ENCODE data around the gene MANF. TPM values are rescaled to one million over a fixed set of nuclear protein-coding genes. Genes with fewer than 3 reads are reported as not detected.

The MANF gene
- total RNA-seq, 1 donor from 2014 or later, result 125 TPM

GRCh38 chr3:51371943-51372557 lies 13.0 kb upstream of the MANF start:
- no peaks in the 10 kb centered on the region for H3K4me1 Mint-ChIP-seq (ENCODE audit: low read depth, unreplicated experiment)
- H3K27ac Mint-ChIP-seq (ENCODE audit: unreplicated experiment), result no peak overlapping the region
- Histone ChIP-seq H3K4me3 (ENCODE audit: insufficient read depth, low read depth, low read length) (no peak overlapping the region), H4K20me1 (ENCODE audit: insufficient read depth, low read length) (no peaks in the 10 kb centered on the region), H3K9ac (ENCODE audit: low read length) (no peak overlapping the region), H3K27ac (ENCODE audit: low read depth, low read length) (no peak overlapping the region), H3K36me3 (ENCODE audit: insufficient read depth, low read length) (no peaks in the 10 kb centered on the region), H3K4me2 (ENCODE audit: low read length) (no peak overlapping the region), H3K9me3 (ENCODE audit: insufficient read depth, low read depth, low read length) (no peaks in the 10 kb centered on the region), H2AFZ (ENCODE audit: low read depth, low read length) (no peak overlapping the region), H3K79me2 (ENCODE audit: insufficient read depth, low read length) (no peaks in the 10 kb centered on the region), H3K4me1 (ENCODE audit: insufficient read depth, low read length) (no peaks in the 10 kb centered on the region), H3K27me3 (ENCODE audit: insufficient read depth, low read length) (no peaks in the 10 kb centered on the region)
- DNase-seq (ENCODE audit: low read depth) (peak; percentile 50), FAIRE-seq (peak; percentile 65)
- TF ChIP-seq EZH2 (IDR thresholded peaks at IDR 0.05; ENCODE audit: insufficient read depth, low read length), result no peak
- peak; percentile 81 for TF ChIP-seq CTCF (IDR thresholded peaks at IDR 0.05; ENCODE audit: insufficient read depth, low read depth, low read length)
- H3K27me3 Mint-ChIP-seq (ENCODE audit: low read depth, unreplicated experiment), result peaks cover 14% of the 10 kb centered on the region
- peaks cover 8% of the 10 kb centered on the region for H3K36me3 Mint-ChIP-seq (ENCODE audit: low read depth, unreplicated experiment)
- H3K9me3 Mint-ChIP-seq (ENCODE audit: unreplicated experiment), result peaks cover 2% of the 10 kb centered on the region
- no peak overlapping the region for H3K4me3 Mint-ChIP-seq (ENCODE audit: unreplicated experiment)

GRCh38 chr3:51373658-51374421 lies 11.3 kb upstream of the MANF start:
- no peak overlapping the region for H3K27ac Mint-ChIP-seq (ENCODE audit: unreplicated experiment)
- Histone ChIP-seq H4K20me1 (ENCODE audit: insufficient read depth, low read length) (no peaks in the 10 kb centered on the region), H3K27ac (ENCODE audit: low read depth, low read length) (no peak overlapping the region), H3K27me3 (ENCODE audit: insufficient read depth, low read length) (no peaks in the 10 kb centered on the region), H3K4me3 (ENCODE audit: insufficient read depth, low read depth, low read length) (no peak overlapping the region), H3K9me3 (ENCODE audit: insufficient read depth, low read depth, low read length) (no peaks in the 10 kb centered on the region), H3K9ac (ENCODE audit: low read length) (no peak overlapping the region), H3K79me2 (ENCODE audit: insufficient read depth, low read length) (no peaks in the 10 kb centered on the region), H3K36me3 (ENCODE audit: insufficient read depth, low read length) (no peaks in the 10 kb centered on the region), H3K4me2 (ENCODE audit: low read length) (no peak overlapping the region), H2AFZ (ENCODE audit: low read depth, low read length) (no peak overlapping the region), H3K4me1 (ENCODE audit: insufficient read depth, low read length) (no peaks in the 10 kb centered on the region)
- H3K4me3 Mint-ChIP-seq (ENCODE audit: unreplicated experiment), result no peak overlapping the region
- TF ChIP-seq CTCF (IDR thresholded peaks at IDR 0.05; ENCODE audit: insufficient read depth, low read depth, low read length) (no peak), EZH2 (IDR thresholded peaks at IDR 0.05; ENCODE audit: insufficient read depth, low read length) (no peak)
- peaks cover 14% of the 10 kb centered on the region for H3K27me3 Mint-ChIP-seq (ENCODE audit: low read depth, unreplicated experiment)
- FAIRE-seq (no peak), DNase-seq (ENCODE audit: low read depth) (no peak)
- no peaks in the 10 kb centered on the region for H3K4me1 Mint-ChIP-seq (ENCODE audit: low read depth, unreplicated experiment)
- peaks cover 7% of the 10 kb centered on the region for H3K36me3 Mint-ChIP-seq (ENCODE audit: low read depth, unreplicated experiment)
- no peaks in the 10 kb centered on the region for H3K9me3 Mint-ChIP-seq (ENCODE audit: unreplicated experiment)

- DNase-seq (ENCODE audit: low read depth), result no peak
- no peak overlapping the region for H3K9ac ChIP-seq (ENCODE audit: low read length)
- Mint-ChIP-seq H3K9me3 (ENCODE audit: unreplicated experiment) (no peaks in the 10 kb centered on the region), H3K4me3 (ENCODE audit: unreplicated experiment) (no peak overlapping the region), H3K27ac (ENCODE audit: unreplicated experiment) (no peak overlapping the region), H3K27me3 (ENCODE audit: low read depth, unreplicated experiment) (peaks cover 14% of the 10 kb centered on the region), H3K36me3 (ENCODE audit: low read depth, unreplicated experiment) (peaks cover 7% of the 10 kb centered on the region), H3K4me1 (ENCODE audit: low read depth, unreplicated experiment) (no peaks in the 10 kb centered on the region)
- no peaks in the 10 kb centered on the region for H3K4me1 ChIP-seq (ENCODE audit: insufficient read depth, low read length)
- no peak overlapping the region for H3K4me2 ChIP-seq (ENCODE audit: low read length)
- no peak for FAIRE-seq
- no peaks in the 10 kb centered on the region for H3K27me3 ChIP-seq (ENCODE audit: insufficient read depth, low read length)
- no peak overlapping the region for H3K27ac ChIP-seq (ENCODE audit: low read depth, low read length)
- no peak overlapping the region for H2AFZ ChIP-seq (ENCODE audit: low read depth, low read length)
- no peak for TF ChIP-seq CTCF (IDR thresholded peaks at IDR 0.05; ENCODE audit: insufficient read depth, low read depth, low read length)
- TF ChIP-seq EZH2 (IDR thresholded peaks at IDR 0.05; ENCODE audit: insufficient read depth, low read length), result no peak
- H3K79me2 ChIP-seq (ENCODE audit: insufficient read depth, low read length), result no peaks in the 10 kb centered on the region
- no peaks in the 10 kb centered on the region for H3K9me3 ChIP-seq (ENCODE audit: insufficient read depth, low read depth, low read length)
- no peaks in the 10 kb centered on the region for H3K36me3 ChIP-seq (ENCODE audit: insufficient read depth, low read length)
- H4K20me1 ChIP-seq (ENCODE audit: insufficient read depth, low read length), result no peaks in the 10 kb centered on the region
- no peak overlapping the region for H3K4me3 ChIP-seq (ENCODE audit: insufficient read depth, low read depth, low read length)
Measured at GRCh38 chr3:51374456-51374855, 10.6 kb upstream of the MANF start.

All from astrocyte (in vitro differentiated cells and primary cell).